Choroid plexus epithelial cell (primary cell): Measurements from ENCODE around the gene PAQR9.

Experiments used
- DNase-seq: peaks from one replicate; pipeline ENCODE4 v3.0.0-alpha.2; 2010; ENCODE audit warnings: low read depth
- H3K4me3 ChIP-seq: 2 replicates; pipeline ENCODE4 v1.5.1; 2011; ENCODE audit warnings: low read depth, mild to moderate bottlenecking, control low read depth, low read length, moderate library complexity
- CTCF ChIP-seq: conservative IDR thresholded peaks from 2 replicates; pipeline ENCODE4 v1.5.1; 2011; ENCODE audit warnings: low read depth, mild to moderate bottlenecking, control low read depth, inconsistent platforms, low read length, moderate library complexity

PAQR9 gene

GRCh38 chr3:142952272-142953193, 10.9 kb downstream of the PAQR9 start:
- TF ChIP-seq CTCF, result no peak

GRCh38 chr3:142951794-142952193, 11.7 kb downstream of the PAQR9 start:
- TF ChIP-seq CTCF, result no peak
- no peak for DNase-seq
- H3K4me3 ChIP-seq, result no peak overlapping the region

More at GRCh38 chr3:142952272-142953193, 10.9 kb downstream of the PAQR9 start:
- no peak for DNase-seq
- H3K4me3 ChIP-seq, result no peak overlapping the region

GRCh38 chr3:142950972-142951371, 12.5 kb downstream of the PAQR9 start:
- DNase-seq, result no peak
- TF ChIP-seq CTCF, result no peak
- no peak overlapping the region for H3K4me3 ChIP-seq

- no peak for DNase-seq
- H3K4me3 ChIP-seq, result no peak overlapping the region
- no peak for TF ChIP-seq CTCF
These were observed 15.5 kb downstream of the PAQR9 start for GRCh38 chr3:142947799-142948575.

- no peak overlapping the region for H3K4me3 ChIP-seq
- no peak for TF ChIP-seq CTCF
- DNase-seq, result no peak
These were observed 16.1 kb downstream of the PAQR9 start for GRCh38 chr3:142947352-142947751.

- no peak for TF ChIP-seq CTCF
- no peak for DNase-seq
- H3K4me3 ChIP-seq, result no peak overlapping the region
These were observed 16.6 kb downstream of the PAQR9 start for GRCh38 chr3:142946861-142947260.
